Body of pancreas (tissue), 4 donors: Measurements from ENCODE around the gene TLN1.

Source experiments
- POLR2A ChIP-seq, 3 donors: fragments of 450-650 bp; IDR thresholded peaks; one replicate each; pipeline ENCODE4 v1.6.1; 2016; ENCODE audit warnings: antibody characterized with exemption in 3 of 3, mild to moderate bottlenecking in 2 of 3
- TF ChIP-seq, protein P1 (sequence below), 7 experiments: fragments of 450-650 bp in 4 of 7; fragments of 200-600 bp in 3 of 7; sonication (generic) in 3 of 7; IDR thresholded peaks; one replicate each; pipeline ENCODE4 v1.5.1; 2016 to 2019; ENCODE audit warnings: antibody characterized with exemption in 7 of 7

DNA sequence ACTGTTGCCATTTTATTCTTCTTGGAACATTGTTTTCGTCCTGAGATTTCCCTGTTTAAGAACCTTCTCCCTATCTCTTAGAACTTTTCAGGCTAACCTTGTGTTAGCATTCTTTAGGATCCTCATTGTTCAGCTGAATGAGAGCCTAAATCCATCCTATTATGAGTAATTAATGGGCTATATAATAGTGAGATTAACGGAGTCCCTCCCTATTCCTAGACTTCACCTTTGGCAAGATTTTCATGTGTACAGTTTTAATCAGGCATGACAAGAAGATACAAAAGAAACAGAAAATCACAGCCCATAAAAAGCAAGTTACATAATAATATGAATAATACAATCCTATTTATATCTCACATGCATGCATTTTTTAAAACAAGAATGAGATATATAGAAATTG is 31.2 kb upstream of the TLN1 start:
- TF ChIP-seq, protein P1, sequence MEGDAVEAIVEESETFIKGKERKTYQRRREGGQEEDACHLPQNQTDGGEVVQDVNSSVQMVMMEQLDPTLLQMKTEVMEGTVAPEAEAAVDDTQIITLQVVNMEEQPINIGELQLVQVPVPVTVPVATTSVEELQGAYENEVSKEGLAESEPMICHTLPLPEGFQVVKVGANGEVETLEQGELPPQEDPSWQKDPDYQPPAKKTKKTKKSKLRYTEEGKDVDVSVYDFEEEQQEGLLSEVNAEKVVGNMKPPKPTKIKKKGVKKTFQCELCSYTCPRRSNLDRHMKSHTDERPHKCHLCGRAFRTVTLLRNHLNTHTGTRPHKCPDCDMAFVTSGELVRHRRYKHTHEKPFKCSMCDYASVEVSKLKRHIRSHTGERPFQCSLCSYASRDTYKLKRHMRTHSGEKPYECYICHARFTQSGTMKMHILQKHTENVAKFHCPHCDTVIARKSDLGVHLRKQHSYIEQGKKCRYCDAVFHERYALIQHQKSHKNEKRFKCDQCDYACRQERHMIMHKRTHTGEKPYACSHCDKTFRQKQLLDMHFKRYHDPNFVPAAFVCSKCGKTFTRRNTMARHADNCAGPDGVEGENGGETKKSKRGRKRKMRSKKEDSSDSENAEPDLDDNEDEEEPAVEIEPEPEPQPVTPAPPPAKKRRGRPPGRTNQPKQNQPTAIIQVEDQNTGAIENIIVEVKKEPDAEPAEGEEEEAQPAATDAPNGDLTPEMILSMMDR (IDR thresholded peaks at IDR 0.05) = no peak
- TF ChIP-seq POLR2A (IDR thresholded peaks at IDR 0.05) = no peak
